Stimulated activated naive CD4-positive, alpha-beta T cell (primary cell): ENCODE measurements around the gene ZCCHC24.

ENCODE experiments used
- DNase-seq, 6 experiments: peaks; one replicate each; lab custom pipeline; 2025; lab: John Stamatoyannopoulos, UW

ZCCHC24 gene

DNA sequence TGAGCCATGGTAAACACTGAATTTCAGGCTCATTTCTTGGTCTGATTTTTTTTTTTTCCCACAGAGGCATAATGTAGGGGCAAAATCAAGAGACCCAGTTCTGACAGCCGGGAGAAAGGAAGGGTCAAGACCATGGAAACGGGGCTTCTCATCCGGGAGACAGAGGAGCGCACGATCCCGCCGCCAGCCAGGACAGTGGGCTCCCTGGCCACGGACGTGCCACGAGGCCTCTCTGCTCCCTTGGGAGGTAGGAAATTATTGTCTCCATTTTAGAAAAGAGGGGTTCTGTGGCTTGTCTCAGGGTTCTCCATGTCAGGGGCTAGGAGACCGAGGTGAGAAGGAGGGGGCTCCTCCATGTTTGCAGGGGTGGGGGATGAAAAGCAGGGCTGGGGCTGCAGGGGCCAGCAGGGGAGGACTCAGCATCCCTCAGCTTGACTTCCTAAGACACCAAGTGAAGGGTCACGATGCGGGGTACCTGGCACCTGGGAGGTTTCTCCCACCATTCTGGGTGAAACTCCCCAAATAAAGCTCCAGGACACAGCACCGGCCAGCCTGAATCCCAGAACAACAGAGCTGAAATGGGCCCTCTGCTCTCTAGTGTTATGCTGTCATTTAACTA, 60.5 kb downstream of the ZCCHC24 start:
- no peak for DNase-seq

DNA sequence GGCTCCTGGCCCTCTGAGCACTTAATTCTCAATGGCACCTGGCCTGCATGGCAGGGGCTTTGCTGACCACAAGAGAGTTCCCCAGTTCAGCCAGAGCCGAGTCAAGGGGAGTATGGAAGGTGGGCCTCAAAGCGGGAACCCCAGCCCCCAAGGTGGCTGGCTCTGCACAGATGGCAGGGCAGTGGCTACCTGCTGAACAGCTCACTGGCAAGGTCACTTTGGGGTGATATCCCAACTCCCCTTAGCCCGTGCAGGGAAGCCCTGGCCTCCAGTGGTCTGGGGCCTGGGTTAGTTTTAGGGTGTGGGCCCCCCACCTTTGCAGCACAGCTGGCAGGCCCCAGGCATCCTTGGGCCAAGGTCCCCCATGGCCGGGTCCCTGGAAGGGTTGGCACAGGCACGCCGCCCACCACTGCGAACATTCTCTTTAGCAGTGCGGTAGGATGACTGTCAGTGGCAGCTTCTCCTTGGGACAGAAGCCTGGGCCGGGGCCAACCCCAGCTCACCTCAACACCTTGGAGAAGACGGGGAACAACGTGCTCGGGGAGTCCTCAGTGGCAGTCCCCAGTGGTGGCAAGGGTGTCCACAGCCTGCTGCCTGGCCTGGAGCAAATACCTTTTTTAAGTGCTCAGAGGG, 61.3 kb downstream of the ZCCHC24 start:
- DNase-seq = no peak

- DNase-seq = no peak
Measured at GRCh38 chr10:79382491-79382941, 62.9 kb downstream of the ZCCHC24 start.

DNA sequence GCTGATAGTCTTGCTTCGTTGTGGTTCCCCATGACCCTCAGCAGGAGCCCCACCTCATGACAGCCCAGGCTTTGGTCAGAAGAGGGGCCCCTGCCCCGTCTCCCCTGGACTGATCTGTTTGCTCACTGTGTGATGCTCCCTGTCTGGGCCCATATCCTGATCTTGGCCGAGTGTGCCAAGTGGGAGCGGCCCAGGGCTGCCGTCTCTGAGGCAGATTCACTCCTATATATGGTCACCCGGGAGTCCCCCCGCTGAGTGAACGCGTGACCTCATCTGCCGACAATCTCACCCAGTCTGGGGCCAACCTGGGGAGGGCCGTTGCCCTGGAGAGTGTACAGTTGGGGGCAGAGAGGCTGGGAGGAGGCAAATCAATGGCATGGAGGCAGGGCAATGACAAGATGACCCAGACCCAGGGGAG, 63.6 kb downstream of the ZCCHC24 start:
- DNase-seq = no peak

- no peak for DNase-seq
Measured at GRCh38 chr10:79380946-79381721, 64.3 kb downstream of the ZCCHC24 start.

DNA sequence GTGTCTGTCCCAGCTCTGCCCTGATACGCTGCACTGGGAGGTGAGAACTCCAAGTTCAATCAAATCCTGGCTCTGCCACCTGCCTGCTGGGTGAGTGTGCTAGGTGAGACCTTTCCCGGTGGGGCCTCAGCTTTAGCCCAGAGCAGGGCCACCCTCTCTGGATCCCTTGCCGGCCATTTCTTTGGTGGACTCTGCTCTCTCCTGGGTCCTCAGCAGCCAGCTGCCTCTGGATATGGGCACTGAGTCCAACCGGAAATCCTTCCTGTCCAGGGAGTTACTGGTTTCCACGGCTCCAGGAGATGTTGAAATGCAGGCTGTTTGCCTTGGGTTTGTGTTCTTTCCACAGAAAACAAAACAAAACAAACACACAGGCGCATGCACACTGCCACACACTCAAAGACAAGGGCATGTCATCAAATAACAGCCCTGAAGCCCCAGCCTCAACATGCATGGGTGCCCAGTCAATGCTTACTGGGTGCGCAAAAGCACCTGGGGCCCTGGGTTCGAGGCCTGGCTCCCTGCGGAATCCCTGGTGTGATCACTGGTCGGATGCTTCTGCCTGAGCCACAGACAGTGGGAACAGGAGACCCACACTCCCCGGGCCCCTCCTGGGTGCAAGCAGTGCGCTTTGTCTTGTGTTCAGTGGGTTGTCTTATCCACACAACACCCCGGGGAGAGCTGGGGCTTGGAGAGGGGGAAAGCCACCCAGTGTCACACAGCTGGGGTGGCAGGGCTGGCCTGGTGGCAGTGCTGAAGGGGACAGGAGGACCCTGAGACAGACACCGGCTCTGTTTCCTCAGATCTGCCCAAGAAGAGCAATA, 65.1 kb downstream of the ZCCHC24 start:
- DNase-seq = no peak

GRCh38 chr10:79379512-79380124, 65.8 kb downstream of the ZCCHC24 start:
- no peak for DNase-seq

DNA sequence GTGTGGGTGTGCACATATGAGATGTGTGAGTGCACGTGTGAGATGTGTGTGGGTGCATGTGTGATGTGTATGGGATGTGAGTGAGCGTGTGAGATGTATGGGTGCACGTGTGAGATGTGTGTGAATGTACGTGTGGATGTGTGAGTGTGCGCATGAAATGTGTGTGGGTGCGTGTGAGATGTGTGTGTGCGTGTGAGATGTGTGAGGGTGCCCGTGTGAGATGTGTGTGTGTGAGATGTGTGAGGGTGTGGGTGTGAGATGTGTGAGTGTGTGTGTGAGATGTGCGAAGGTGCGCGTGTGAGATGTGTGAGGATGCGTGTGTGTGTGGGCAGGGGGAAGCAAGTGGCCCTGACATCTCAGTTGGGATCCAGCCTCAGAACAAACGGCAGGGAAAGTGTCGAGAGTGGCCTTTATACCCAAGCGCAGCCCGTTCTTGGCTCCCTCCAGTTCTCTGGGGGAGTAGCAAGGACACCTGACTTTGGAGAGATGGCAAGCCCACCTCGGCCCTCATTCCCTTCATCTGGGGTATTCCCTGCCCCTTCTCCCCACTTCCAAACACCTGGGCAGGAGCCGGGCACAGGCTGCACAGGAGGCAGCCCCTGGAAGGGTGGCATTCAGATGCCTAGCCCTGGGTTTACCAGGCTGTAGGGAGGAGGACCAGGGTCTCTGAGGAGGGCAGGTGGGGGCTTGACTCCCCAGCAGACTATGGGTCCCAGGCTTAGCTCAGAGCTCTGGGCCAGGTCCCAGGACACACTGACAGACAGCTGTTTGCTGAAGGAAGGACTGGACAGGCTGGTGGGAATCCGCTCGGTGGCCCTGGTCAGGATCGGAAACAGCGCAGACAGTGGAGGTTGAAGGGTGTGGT, 66.5 kb downstream of the ZCCHC24 start:
- DNase-seq = no peak

DNA sequence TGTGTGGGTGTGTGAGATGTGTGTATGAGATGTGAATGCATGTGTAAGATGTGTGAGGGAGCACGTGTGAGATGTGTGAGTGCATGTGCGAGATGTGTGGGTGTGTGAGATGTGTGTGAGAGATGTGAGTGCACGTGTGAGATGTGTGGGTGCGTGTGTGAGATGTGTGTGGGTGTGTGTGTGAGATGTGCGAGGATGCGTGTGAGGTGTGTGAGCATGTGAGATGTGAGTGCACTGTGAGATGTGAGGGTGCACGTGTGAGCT, 67.1 kb downstream of the ZCCHC24 start:
- DNase-seq = no peak

DNA sequence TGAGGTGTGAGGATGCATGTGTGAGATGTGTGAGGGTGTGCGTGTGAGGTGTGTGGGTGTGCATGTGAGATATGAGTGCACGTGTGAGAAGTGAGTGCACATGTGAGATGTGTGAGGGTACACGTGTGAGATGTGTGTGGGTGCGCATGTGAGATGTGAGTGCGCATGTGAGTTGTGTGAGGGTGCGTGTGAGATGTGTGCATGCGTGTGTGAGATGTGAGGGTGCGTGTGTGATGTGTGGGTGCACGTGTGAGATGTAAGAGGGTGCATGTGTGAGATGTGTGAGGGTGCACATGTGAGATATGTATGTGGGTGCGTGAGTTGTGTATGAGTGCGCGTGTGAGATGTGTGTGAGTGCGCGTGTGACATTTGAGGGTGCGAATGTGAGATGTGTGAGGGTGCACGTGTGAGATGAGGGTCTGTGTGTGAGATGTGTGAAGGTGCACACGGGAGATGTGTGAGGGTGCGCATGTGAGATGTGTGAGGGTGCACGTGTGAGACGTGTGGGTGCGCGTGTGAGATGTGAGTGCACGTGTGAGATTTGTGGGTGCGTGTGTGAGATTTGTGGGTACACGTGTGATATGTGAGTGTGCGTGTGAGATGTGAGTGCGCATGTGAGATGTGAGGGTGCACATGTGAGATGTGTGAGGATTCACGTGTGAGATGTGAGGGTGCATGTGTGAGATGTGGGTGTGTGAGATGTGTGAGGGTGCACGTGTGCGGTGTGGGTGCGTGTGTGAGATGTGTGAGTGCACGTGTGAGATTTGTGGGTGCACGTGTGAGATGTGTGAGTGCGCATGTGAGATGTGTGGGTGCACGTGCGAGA, 67.7 kb downstream of the ZCCHC24 start:
- DNase-seq = no peak

GRCh38 chr10:79376751-79377556, 68.5 kb downstream of the ZCCHC24 start:
- DNase-seq = no peak

- DNase-seq = no peak
Measured at GRCh38 chr10:79376078-79376628, 69.3 kb downstream of the ZCCHC24 start.

DNA sequence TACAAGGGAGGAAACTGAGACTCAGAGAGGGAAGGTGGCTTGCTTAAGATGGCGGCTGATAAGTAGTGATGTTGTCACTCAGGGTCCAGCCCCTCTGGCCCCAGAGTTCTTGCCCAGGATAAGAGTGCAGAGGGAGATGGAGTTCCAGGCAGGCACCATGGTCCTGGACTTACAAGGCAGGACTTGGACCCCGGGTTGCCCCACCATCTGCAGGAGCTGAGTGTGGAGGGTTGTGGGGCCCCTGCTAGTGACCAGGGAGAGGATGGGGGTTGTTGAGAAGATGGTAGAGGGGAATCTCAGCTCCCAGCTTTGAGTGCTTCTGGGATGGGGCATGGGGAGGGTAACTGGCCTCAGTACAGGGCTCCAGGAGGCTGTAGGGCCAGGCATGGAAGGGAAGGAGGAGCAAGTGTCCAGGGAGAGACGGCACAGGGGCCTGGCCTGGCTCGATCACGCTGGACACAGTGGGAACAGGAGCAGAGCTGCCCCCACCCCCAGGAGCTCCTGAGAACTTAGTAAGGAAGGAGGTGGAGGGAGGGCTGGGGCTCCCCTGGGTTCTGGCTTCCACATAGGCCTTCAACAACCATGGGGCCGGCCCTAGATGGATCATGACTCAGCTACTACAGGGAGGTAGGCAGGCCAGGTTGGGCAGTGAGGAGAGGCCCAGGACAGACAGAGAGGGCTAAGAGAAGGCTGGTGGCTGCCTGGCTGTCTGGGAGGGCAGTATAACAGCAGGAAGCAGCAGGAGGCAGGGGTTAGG, 69.9 kb downstream of the ZCCHC24 start:
- DNase-seq = no peak

GRCh38 chr10:79374312-79375191, 70.9 kb downstream of the ZCCHC24 start:
- DNase-seq = peak; percentile 16 to 75 (median 63)

GRCh38 chr10:79372871-79373270, 72.6 kb downstream of the ZCCHC24 start:
- DNase-seq = no peak

DNA sequence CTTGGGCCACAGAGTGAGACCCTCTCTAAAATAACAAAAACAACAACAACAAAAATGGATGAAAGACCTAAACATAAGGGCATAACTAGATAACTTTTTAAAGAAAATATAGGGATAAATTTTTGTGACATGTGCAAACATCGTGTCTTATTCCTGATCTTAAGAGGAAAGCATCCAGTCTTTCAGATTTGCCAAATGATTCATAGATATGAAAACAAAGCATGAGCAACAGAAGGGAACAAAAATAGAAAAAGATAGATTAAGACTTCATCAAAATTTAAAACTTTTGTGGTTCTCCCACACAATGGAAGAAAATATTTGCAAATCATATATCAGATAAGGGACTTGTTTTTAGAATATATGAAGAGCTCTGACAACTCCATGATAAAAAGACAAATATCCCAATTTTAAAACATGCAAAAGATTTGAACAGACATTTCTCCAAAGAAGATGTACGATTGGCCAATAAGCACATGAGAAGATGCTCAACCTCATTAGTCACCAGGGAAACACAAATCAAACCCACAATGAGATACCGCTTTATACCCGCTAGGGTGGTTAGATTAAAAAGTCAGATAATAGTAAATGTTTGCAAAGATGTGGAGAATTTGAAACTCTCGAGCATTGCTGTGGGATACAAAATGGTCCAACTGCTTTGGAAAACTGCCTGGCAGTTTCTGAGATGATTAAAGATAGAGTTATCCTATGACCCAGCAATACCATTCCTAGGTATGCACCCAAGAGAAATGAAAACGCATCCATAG, 77.8 kb downstream of the ZCCHC24 start:
- DNase-seq = no peak
